GM12891 (cell line): Measurements from ENCODE around the gene TBXAS1.

Experiments
- POLR2A ChIP-seq: IDR thresholded peaks from 2 replicates; pipeline ENCODE4 v1.6.1; 2011; ENCODE audit warnings: low read depth, low read length, control low read depth
- POLR2AphosphoS5 ChIP-seq: IDR thresholded peaks from 2 replicates; pipeline ENCODE4 v1.6.1; 2011; ENCODE audit warnings: low read depth, low read length, control low read depth
- POU2F2 ChIP-seq: IDR thresholded peaks from 2 replicates; pipeline ENCODE4 v1.6.1; 2011; ENCODE audit warnings: low read depth, mild to moderate bottlenecking, control low read depth, low read length, moderate library complexity
- TAF1 ChIP-seq: IDR thresholded peaks from 2 replicates; pipeline ENCODE4 v1.6.1; 2011; ENCODE audit warnings: low read depth, low read length, control low read depth

- TF ChIP-seq POU2F2 (no peak), POLR2AphosphoS5 (no peak), POLR2A (no peak), TAF1 (no peak)
Observed at GRCh38 chr7:139825666-139826290, 3.3 kb upstream of the TBXAS1 start.
